Nephron progenitor cell (in vitro differentiated cells): Measurements from ENCODE around the gene PCDHGC3.

Experiments used
- DNase-seq: peaks from one replicate; pipeline ENCODE4 v3.0.0; 2021
- H3K27ac Mint-ChIP-seq: 2 replicates; pipeline ENCODE4 v1.8.0; 2021; ENCODE audit warnings: mild to moderate bottlenecking, moderate library complexity, mixed read lengths
- H3K27me3 Mint-ChIP-seq: 2 replicates; pipeline ENCODE4 v1.8.0; 2021; ENCODE audit warnings: mild to moderate bottlenecking, low read depth, mixed read lengths; ENCODE audit not compliant: poor library complexity
- H3K36me3 Mint-ChIP-seq: 2 replicates; pipeline ENCODE4 v1.8.0; 2021; ENCODE audit warnings: low read depth, mixed read lengths
- H3K4me1 Mint-ChIP-seq: 2 replicates; pipeline ENCODE4 v1.8.0; 2021; ENCODE audit warnings: mixed read lengths
- H3K4me3 Mint-ChIP-seq: 2 replicates; pipeline ENCODE4 v1.8.0; 2021; ENCODE audit warnings: mild to moderate bottlenecking, moderate library complexity, mixed read lengths
- H3K9me3 Mint-ChIP-seq: 2 replicates; pipeline ENCODE4 v1.8.0; 2021; ENCODE audit warnings: mild to moderate bottlenecking, moderate library complexity, mixed read lengths
- TF ChIP-seq, protein P1 (sequence below): fragments of 200-600 bp; sonication (generic); IDR thresholded peaks from 2 replicates; pipeline ENCODE4 v1.5.0; 2021; ENCODE audit warnings: antibody characterized with exemption

Gene PCDHGC3

DNA sequence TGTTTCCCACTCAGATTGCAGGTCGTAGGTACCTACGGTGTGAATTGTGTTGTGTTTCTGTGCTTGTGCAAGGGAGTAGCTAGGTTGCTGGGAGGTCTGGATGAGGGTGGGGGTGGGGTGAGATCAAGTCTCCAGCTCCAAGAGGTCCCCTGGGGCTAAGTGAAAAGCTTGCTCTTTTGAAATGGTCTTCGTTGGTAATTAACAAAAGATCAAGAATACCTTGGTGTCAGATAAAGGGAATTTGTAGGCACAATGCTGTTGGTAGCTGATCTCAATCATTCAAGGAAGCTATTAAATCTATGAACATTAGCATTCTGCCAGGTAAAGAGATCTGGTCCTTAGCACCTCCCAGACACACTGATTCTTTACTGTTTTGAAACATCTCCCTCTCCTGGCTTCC, 8.1 kb downstream of the PCDHGC3 start:
- Mint-ChIP-seq H3K9me3 (peaks cover 51% of the 10 kb centered on the region), H3K27me3 (peaks cover 9% of the 10 kb centered on the region), H3K4me1 (peaks cover 82% of the 10 kb centered on the region), H3K4me3 (peak overlapping the region; percentile 89), H3K27ac (peak overlapping the region; percentile 36), H3K36me3 (peaks cover 73% of the 10 kb centered on the region)
- TF ChIP-seq, protein P1, sequence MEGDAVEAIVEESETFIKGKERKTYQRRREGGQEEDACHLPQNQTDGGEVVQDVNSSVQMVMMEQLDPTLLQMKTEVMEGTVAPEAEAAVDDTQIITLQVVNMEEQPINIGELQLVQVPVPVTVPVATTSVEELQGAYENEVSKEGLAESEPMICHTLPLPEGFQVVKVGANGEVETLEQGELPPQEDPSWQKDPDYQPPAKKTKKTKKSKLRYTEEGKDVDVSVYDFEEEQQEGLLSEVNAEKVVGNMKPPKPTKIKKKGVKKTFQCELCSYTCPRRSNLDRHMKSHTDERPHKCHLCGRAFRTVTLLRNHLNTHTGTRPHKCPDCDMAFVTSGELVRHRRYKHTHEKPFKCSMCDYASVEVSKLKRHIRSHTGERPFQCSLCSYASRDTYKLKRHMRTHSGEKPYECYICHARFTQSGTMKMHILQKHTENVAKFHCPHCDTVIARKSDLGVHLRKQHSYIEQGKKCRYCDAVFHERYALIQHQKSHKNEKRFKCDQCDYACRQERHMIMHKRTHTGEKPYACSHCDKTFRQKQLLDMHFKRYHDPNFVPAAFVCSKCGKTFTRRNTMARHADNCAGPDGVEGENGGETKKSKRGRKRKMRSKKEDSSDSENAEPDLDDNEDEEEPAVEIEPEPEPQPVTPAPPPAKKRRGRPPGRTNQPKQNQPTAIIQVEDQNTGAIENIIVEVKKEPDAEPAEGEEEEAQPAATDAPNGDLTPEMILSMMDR: no peak
- DNase-seq: no peak

DNA sequence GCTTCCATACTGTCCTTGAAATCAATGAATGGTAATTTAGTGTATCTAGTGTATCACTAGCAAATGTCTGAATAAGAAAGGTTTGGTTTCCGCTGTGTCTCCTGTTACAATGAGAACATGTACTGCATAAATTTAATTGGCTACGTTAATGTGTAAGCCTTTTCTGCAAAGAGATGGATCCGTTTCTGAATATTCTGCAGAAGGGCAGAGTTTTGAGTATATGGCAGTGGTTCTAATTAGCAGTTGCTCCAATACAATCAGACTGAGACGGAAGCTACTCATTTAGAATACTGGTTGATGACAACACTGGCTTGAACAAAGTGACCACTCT, 8.5 kb downstream of the PCDHGC3 start:
- H3K9me3 Mint-ChIP-seq: peaks cover 54% of the 10 kb centered on the region
- peak overlapping the region; percentile 36 for H3K27ac Mint-ChIP-seq
- no peak for DNase-seq
- peaks cover 74% of the 10 kb centered on the region for H3K36me3 Mint-ChIP-seq
- TF ChIP-seq, protein P1: no peak
- peak overlapping the region; percentile 89 for H3K4me3 Mint-ChIP-seq
- peaks cover 9% of the 10 kb centered on the region for H3K27me3 Mint-ChIP-seq
- H3K4me1 Mint-ChIP-seq: peaks cover 82% of the 10 kb centered on the region

DNA sequence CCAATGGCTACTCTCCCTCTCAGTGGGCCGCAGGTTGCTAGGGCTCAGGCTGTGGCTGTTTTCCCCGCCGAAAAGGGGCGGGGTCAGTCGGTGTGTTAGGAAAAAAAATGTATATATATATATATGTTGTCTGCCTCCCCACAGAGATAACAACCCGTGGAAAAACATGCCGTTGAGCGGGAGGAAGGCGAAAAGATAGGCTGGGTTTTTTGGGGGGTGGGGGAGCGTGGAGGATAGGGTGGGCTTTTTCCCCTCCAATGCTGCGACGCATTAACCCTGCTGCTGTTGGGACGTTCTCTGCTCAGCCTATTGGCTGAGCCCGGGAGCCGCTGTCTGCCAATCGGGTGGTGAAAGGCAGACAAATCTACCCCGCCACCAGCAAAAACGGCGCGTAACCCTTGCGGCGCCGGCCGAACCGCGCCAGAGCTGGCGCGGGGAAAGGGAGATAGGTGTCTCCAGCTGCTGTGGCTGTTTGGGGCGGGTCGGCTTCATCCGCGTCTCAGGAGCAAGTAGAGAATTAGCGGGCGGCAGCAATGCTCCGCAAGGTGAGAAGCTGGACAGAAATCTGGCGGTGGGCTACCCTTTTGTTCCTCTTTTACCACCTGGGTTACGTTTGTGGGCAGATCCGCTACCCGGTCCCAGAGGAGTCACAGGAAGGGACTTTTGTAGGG, 9.0 kb downstream of the PCDHGC3 start, which contains the start of gene PCDHGC4:
Gene PCDHGC4, plus strand, starts transcription at position 390 of the 671 bp plus-strand sequence. Its CDS starts 144 bp downstream, at position 534.
- DNase-seq: peak; percentile 75
- TF ChIP-seq, protein P1: no peak
- H3K36me3 Mint-ChIP-seq: peaks cover 74% of the 10 kb centered on the region
- H3K9me3 Mint-ChIP-seq: peaks cover 54% of the 10 kb centered on the region
- H3K4me1 Mint-ChIP-seq: peaks cover 77% of the 10 kb centered on the region
- H3K27ac Mint-ChIP-seq: peak within 1 kb of the TSS; percentile 85
- peaks cover 9% of the 10 kb centered on the region for H3K27me3 Mint-ChIP-seq
- H3K4me3 Mint-ChIP-seq: peak within 1 kb of the TSS; percentile 89

- H3K4me1 Mint-ChIP-seq: peaks cover 70% of the 10 kb centered on the region
- peak overlapping the region; percentile 89 for H3K4me3 Mint-ChIP-seq
- H3K9me3 Mint-ChIP-seq: peaks cover 55% of the 10 kb centered on the region
- peaks cover 74% of the 10 kb centered on the region for H3K36me3 Mint-ChIP-seq
- no peak for DNase-seq
- peaks cover 9% of the 10 kb centered on the region for H3K27me3 Mint-ChIP-seq
- TF ChIP-seq, protein P1: no peak
- H3K27ac Mint-ChIP-seq: peak overlapping the region; percentile 85
These were observed 9.7 kb downstream of the PCDHGC3 start for GRCh38 chr5:141485321-141486055.

DNA sequence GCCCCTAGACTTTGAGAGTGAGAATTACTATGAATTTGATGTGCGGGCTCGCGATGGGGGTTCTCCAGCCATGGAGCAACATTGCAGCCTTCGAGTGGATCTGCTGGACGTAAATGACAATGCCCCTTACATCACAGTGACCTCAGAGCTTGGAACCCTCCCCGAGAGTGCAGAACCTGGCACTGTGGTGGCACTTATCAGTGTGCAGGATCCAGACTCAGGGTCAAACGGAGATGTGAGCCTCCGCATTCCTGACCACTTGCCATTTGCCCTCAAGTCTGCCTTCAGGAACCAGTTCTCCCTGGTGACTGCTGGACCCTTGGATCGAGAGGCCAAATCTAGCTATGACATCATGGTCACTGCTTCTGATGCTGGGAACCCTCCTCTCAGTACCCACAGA, 10.3 kb downstream of the PCDHGC3 start:
- TF ChIP-seq, protein P1: no peak
- H3K27me3 Mint-ChIP-seq: peaks cover 6% of the 10 kb centered on the region
- peaks cover 58% of the 10 kb centered on the region for H3K9me3 Mint-ChIP-seq
- no peak for DNase-seq
- H3K4me1 Mint-ChIP-seq: peaks cover 64% of the 10 kb centered on the region
- peak overlapping the region; percentile 89 for H3K4me3 Mint-ChIP-seq
- peaks cover 74% of the 10 kb centered on the region for H3K36me3 Mint-ChIP-seq
- no peak overlapping the region for H3K27ac Mint-ChIP-seq
